WTC11 (cell line): Measurements from ENCODE around the gene SULT2B1.

Experiments
- ATF6 ChIP-seq: sonication (generic); formaldehyde crosslinking; IDR thresholded peaks from 2 replicates; pipeline ENCODE4 v1.8.1; 2023; ENCODE audit warnings: mild to moderate bottlenecking, missing genetic modification reagents
- CREB1 ChIP-seq: sonication (generic); formaldehyde crosslinking; IDR thresholded peaks from 2 replicates; pipeline ENCODE4 v1.8.0; 2023; ENCODE audit warnings: mild to moderate bottlenecking, missing genetic modification reagents
- NR2C2 ChIP-seq: sonication (generic); formaldehyde crosslinking; IDR thresholded peaks from 2 replicates; pipeline ENCODE4 v1.8.0; 2022; ENCODE audit warnings: mild to moderate bottlenecking, missing genetic modification reagents
- NR3C1 ChIP-seq: sonication (generic); formaldehyde crosslinking; conservative IDR thresholded peaks from 2 replicates; pipeline ENCODE4 v1.8.1; 2023; ENCODE audit warnings: low read depth, mild to moderate bottlenecking, missing genetic modification reagents
- TCF7 ChIP-seq: sonication (generic); formaldehyde crosslinking; IDR thresholded peaks from 2 replicates; pipeline ENCODE4 v1.8.0; 2022; ENCODE audit warnings: mild to moderate bottlenecking, low read depth, missing genetic modification reagents, moderate library complexity
- ZNF138 ChIP-seq: sonication (generic); formaldehyde crosslinking; conservative IDR thresholded peaks from 2 replicates; pipeline ENCODE4 v1.8.1; 2022; ENCODE audit warnings: mild to moderate bottlenecking, moderate library complexity, missing genetic modification reagents
- ZNF512 ChIP-seq: sonication (generic); formaldehyde crosslinking; IDR thresholded peaks from 2 replicates; pipeline ENCODE4 v1.8.1; 2022; ENCODE audit warnings: missing genetic modification reagents, borderline replicate concordance
- TF ChIP-seq, protein P1 (sequence below): fragments of 200-600 bp; IDR thresholded peaks from 2 replicates; pipeline ENCODE4 v1.8.0; 2022; ENCODE audit warnings: antibody characterized with exemption

- TF ChIP-seq, protein P1, sequence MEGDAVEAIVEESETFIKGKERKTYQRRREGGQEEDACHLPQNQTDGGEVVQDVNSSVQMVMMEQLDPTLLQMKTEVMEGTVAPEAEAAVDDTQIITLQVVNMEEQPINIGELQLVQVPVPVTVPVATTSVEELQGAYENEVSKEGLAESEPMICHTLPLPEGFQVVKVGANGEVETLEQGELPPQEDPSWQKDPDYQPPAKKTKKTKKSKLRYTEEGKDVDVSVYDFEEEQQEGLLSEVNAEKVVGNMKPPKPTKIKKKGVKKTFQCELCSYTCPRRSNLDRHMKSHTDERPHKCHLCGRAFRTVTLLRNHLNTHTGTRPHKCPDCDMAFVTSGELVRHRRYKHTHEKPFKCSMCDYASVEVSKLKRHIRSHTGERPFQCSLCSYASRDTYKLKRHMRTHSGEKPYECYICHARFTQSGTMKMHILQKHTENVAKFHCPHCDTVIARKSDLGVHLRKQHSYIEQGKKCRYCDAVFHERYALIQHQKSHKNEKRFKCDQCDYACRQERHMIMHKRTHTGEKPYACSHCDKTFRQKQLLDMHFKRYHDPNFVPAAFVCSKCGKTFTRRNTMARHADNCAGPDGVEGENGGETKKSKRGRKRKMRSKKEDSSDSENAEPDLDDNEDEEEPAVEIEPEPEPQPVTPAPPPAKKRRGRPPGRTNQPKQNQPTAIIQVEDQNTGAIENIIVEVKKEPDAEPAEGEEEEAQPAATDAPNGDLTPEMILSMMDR = no peak
- TF ChIP-seq ATF6 (CRISPR knock-in tag) = no peak
- no peak for TF ChIP-seq CREB1 (CRISPR knock-in tag)
- TF ChIP-seq NR3C1 (CRISPR knock-in tag) = no peak
- TF ChIP-seq ZNF512 (CRISPR knock-in tag) = no peak
- no peak for TF ChIP-seq NR2C2 (CRISPR knock-in tag)
- no peak for TF ChIP-seq TCF7 (CRISPR knock-in tag)
- no peak for TF ChIP-seq ZNF138
Observed at GRCh38 chr19:48533770-48534169, 18.2 kb upstream of the SULT2B1 start.
